NCI-H146 treated with DMSO at 0.1 percent for 48 hours (cell line): Measurements from ENCODE around the gene WNT4.
"Not testable (repeated sequence)": the region's sequence is repeated elsewhere in the genome, so short reads cannot be mapped to it uniquely, and the experiment has no call there.

Experiments used
- DNase-seq: peaks from one replicate; lab custom pipeline; 2025; ENCODE audit not compliant: unreplicated experiment; lab: John Stamatoyannopoulos, UW

The WNT4 gene

GRCh38 chr1:22114083-22115012, 28.5 kb downstream of the WNT4 start:
- DNase-seq = no peak

GRCh38 chr1:22112554-22112953, 30.3 kb downstream of the WNT4 start:
- DNase-seq = no peak

- no peak for DNase-seq
Observed at GRCh38 chr1:22111620-22112019, 31.3 kb downstream of the WNT4 start.

- DNase-seq = no peak
Observed at GRCh38 chr1:22111115-22111514, 31.8 kb downstream of the WNT4 start.

DNA sequence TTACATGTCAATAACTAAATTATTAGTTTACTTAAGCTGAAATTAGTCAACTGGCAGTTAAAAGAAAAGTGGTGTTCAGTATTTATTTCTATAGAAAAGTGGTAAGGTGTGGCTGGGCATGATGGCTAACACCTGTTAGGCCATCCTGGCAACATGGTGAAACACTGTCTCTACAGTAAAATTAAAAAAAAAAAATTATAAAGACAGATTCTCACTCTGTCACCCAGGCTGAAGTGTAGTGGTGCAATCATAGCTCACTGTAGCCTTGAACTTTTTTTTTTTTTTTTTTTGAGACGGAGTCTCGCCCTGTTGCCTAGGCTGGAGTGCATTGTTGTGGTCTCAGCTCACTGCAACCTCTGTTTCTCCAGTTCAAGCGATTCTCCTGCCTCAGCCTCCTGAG, 32.9 kb downstream of the WNT4 start:
- DNase-seq = no peak

- DNase-seq = no peak
Observed at GRCh38 chr1:22108339-22109105, 34.4 kb downstream of the WNT4 start.

DNA sequence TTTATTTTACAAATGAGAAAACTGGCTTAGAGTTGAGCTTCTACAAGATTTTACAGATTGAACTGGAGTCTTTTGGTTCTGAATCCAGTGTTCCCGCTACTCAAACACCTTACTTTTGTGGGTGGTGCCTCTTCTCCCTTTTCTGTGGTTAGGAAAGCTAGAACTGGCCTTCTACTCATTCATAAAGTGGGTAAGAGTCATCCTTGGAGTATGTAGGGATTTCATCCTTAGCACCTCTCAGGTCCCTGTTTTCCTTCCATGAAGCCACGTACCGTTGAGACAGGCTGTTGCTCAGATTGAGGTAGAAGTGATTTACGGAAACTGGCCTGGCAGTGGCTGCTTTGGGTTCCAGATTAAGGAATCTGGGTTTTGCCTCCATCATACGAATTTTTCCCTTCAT, 35.8 kb downstream of the WNT4 start:
- no peak for DNase-seq

GRCh38 chr1:22105611-22106207, 37.2 kb downstream of the WNT4 start:
- peak; percentile 8 for DNase-seq

DNA sequence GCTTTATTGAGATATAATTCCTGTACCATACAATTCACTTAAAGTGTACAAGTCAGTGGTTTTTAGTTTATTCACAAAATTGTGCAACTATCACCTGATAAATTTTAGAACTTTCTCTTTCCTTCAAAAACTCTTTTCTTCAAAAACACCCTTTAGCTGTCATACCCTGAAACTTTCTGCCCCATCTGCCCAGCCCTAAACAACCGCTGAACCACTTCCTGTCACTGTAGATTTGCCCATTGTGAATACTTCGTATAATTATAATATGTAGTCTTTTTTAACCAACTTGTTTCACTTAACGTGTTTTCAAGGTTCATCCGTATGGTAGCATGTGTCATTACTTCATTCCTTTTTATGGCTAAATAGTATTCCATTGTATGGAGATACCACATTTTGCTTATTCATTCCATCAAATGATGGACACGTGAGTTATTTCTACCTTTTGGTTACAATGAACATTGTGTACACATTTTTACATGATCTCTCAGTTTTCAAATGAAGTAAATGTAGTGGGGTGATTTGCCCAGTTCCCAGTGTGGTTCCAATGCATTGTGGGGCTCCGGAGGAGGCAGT, 37.9 kb downstream of the WNT4 start:
- DNase-seq = no peak

- DNase-seq = no peak
Observed at GRCh38 chr1:22104094-22104493, 38.8 kb downstream of the WNT4 start.

DNA sequence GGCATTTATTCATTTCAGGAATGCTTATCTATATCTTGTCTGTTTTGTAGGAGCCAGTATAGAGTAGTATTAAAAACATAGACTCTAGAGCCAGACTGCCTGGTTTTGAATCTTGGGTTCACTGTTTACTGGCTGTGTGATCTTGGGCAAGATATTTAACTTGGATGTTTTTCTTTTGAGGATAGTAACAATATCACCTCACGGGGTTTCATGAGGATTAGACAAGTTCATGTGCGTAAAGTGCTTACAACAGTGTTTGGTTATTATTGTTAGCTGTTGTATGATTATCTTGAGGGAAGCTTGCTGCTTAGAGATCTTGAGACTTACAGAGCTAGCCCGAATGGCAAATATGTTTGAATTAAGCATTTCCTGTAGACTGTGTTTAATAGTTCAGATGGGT, 40.2 kb downstream of the WNT4 start:
- no peak for DNase-seq

DNA sequence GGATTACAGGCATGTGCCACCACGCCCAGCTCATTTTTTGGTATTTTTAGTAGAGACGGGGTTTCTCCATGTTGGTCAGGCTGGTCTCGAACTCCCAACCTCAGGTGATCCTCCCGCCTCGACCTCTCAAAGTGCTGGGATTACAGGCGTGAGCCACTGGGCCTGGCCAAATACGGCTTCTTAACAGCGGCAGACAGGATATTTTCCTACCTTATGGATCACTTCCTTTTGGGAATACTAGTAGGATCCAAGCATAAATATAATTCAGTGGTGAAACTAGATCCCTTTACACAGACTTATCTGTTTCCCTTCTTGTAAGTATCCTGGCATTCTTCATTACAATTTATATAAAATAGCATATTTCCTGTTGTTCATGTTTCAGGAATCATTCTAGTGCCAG, 40.9 kb downstream of the WNT4 start:
- no peak for DNase-seq

DNA sequence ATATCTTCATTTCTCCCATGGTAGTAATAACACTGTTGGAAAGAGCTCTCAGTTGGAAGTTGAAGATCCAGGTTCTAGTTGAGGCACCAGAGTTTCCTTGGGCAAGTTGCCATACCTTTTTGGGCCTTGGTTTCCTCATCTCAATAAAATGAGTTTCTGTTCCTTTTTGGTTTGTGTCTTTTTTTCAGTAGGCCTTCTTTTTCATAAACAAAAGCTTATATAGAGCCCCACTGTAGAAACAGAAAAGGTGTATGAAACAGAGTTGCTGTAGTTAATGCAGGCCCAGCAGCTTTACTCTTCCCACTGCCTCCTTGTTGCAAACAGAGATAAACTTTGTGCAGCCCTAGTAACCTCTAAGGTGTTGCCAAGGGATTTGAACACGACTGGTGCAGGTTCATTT, 41.7 kb downstream of the WNT4 start:
- no peak for DNase-seq

DNA sequence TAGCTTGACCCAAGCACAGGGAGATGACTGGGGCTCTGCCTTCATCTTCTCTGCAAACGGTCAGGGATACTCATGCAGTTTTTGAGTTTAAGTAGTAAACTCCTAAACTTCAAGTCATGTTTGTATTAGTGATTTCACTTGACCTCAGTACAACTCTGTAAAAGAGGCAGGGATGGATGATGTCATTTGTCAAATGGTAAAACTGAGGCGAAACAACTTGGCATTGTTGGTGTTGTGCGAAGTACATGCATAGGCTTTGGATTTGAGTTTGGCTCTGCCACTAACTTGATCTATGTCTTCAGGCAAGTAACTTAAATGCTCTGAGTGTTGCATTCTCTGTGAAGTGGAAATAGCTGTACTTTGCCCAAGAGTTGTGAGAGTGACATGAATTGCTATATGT, 42.7 kb downstream of the WNT4 start:
- no peak for DNase-seq

DNA sequence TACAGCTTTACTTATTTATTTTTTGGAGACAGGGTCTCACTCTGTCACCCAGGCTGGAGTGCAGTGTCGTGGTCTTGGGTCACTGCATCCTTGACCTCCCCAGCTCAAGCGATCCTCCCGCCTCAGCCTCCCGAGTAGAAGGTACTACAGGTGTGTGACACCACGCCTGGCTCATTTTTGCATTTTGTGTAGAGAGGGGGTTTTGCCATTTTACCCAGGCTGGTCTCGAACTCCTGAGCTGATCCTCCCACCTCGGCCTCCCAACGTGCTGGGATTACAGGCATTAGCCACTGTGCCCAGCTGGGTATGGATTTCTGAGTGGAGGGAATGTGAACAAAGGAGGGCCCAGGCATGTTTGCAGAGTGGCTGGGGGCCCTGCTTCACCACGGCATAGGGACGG, 44.1 kb downstream of the WNT4 start:
- DNase-seq = no peak

DNA sequence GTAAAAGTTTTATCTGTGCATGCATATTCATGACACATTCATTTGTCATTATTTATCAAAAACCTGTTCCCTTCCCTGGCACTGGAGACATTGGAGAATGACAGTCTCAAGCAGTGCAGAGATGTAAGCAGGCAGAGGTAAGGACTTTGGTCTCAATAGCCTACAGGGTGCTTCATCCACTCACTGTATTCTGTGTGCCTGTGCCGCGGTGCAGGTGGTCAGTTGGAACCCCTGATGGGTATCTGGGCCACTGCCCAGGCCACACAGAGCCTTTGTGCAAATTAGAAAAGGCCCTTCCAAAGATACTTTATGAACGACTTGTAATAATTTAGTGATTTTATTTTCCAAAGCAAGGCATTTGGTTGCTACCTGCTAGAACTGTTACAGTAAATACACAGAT, 46.4 kb downstream of the WNT4 start:
- no peak for DNase-seq

- no peak for DNase-seq
Observed at GRCh38 chr1:22096036-22096435, 46.9 kb downstream of the WNT4 start.

DNA sequence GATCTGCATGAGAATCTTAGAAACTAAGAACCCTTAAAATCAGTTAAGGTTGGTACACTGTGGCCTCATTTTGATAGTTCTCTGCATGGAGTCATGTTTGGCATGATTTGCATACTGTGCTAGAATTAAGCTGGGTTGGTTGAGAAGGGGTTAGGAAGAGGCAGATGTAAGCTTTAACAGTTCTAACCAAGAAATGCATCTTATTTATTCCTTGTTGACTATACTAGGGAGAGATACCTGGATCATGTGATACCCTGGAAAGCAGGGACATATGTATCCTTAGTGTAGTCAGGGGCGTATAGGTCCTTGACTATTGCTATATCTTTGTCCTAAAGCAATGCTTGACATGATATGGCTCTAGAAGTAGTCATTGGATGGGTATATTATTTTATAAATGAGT, 49.4 kb downstream of the WNT4 start:
- DNase-seq = no peak

DNA sequence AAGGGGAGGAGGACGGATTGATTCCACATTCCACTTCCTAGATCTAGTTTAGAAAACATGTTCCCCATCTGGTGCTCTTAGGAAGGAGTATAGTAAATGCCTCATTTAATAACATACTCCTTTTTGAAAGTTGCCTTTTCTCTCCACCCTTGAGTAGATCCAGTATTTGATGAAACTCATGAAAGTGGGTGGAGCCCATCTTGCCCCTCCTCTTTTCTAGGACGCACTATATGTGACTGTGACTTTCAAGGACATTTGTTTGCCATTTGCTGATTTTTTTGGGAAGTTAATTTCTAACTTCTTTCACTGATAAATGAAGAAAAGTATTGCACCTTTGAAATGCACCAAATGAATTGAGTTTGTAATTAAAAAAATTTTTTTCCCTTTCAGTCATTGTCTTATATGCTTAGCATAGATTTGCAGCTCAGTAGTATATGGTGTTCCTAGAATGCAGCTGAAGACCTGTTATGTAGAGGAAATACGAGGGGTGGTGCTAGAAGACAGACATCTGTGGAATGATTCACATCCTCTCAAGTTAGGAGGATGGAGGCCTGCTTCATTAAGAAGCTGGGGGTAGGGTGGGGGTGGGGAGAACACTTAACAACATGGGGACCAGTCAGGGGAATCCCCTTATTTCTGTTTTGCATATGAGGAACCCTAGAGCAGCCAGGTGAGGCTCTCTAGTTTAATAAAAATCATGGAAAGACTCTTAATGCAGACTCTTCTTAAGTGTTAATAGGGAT, 50.7 kb downstream of the WNT4 start:
- DNase-seq = not testable (repeated sequence)

DNA sequence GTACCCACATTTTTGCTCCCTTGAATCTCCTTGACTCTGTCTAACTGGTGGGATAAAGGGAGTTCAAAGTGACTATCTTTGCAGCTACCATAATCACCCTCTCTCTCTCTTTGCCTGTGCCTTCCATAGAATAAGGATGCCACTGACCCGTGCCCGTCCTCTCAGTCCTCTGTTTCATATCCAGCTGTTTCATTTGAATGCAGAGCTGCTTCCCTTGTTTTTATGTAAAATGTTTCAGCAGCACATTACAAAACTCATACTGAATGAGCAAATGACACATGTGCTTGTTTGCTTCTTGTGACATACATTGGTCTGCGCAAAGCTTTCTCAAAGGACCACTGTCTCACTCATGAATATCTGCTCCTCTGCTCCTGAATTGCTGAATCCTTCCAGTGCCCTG, 52.0 kb downstream of the WNT4 start:
- DNase-seq = no peak

- DNase-seq = no peak
Observed at GRCh38 chr1:22089787-22090186, 53.1 kb downstream of the WNT4 start.
